Breast epithelium (tissue), 3 donors: Measurements from ENCODE around the gene COL18A1.

Experiments used
- POLR2A ChIP-seq: fragments of 450-650 bp; IDR thresholded peaks from one replicate; pipeline ENCODE4 v1.6.1; 2016; ENCODE audit warnings: antibody characterized with exemption, mild to moderate bottlenecking, moderate library complexity
- POLR2AphosphoS5 ChIP-seq, 3 donors: sonication (generic); formaldehyde crosslinking; IDR thresholded peaks; one replicate each; pipeline ENCODE4 v1.6.1; 2017; ENCODE audit warnings: antibody characterized with exemption in 3 of 3
- TF ChIP-seq, protein P1 (sequence below), 3 donors: fragments of 450-650 bp; IDR thresholded peaks; one replicate each; pipeline ENCODE4 v1.5.1; 2016 to 2017; ENCODE audit warnings: antibody characterized with exemption in 3 of 3, mild to moderate bottlenecking in 3 of 3, moderate library complexity in 3 of 3

DNA sequence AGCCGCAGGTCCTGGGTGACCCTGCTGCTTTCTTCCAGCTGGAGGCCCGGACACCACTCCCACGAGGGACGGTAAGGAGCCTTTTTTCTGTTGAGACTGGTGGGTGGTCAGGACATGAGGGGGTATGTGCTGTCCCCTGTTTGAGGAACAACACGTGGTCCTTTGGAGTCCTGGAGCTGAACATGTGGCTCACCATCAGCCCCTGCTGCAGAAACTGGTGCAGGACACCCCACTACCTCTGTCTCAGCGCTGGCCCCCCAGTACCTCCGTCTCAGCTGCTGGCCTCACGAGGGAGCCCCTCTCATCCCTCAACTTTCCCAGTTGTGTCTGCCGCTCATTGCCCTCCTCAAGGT lies 102.5 kb downstream of the COL18A1 start:
- TF ChIP-seq, protein P1, sequence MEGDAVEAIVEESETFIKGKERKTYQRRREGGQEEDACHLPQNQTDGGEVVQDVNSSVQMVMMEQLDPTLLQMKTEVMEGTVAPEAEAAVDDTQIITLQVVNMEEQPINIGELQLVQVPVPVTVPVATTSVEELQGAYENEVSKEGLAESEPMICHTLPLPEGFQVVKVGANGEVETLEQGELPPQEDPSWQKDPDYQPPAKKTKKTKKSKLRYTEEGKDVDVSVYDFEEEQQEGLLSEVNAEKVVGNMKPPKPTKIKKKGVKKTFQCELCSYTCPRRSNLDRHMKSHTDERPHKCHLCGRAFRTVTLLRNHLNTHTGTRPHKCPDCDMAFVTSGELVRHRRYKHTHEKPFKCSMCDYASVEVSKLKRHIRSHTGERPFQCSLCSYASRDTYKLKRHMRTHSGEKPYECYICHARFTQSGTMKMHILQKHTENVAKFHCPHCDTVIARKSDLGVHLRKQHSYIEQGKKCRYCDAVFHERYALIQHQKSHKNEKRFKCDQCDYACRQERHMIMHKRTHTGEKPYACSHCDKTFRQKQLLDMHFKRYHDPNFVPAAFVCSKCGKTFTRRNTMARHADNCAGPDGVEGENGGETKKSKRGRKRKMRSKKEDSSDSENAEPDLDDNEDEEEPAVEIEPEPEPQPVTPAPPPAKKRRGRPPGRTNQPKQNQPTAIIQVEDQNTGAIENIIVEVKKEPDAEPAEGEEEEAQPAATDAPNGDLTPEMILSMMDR (IDR thresholded peaks at IDR 0.05), result no peak
- TF ChIP-seq POLR2A, result no peak
- no peak for TF ChIP-seq POLR2AphosphoS5 (IDR thresholded peaks at IDR 0.05)
